Measurements from ENCODE around the gene BPIFB1.

BPIFB1 gene

DNA sequence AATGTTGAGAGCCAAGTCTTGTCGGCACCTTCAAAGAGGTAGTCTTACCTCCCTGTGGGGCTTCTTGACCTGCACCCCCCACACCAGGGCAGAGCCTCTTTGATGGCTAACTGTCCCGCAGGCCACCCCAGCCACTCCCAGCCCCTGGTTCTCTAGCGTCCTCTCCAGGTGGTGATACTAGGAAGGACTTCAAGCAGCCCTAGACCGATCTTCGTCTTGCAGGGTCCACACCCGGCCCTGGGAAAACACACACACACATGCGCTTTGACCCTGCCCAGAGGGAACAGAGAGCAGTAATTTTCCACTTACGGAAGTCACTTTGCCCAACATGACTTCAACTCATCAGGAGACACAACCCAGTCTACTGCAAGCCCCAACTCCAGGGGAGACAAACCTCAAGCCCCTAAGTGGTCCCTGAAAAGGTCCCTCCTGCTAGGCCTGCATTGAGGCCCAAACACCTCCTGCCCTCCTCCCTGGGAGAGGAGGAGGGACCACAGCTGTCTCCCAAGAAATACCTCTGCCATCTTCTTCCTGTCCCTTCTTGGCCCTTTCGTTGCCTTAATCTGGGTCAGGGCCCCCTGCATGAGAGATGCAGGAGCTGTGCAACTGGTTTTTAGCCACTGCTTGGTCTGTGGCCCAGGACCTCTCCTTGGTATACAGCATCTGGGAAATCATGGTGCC, 2.9 kb upstream of the BPIFB1 start:
- WGBS, 2 experiments: 92 to 93% methylated on average over 9 of the region's 9 CpGs
- Histone ChIP-seq H3K27ac (ENCODE audit: insufficient read depth, low read depth, low read length, poor library complexity, severe bottlenecking) (no peak overlapping the region), H3K4me1 (ENCODE audit: control insufficient read depth, insufficient read depth, low read length) (peaks cover 9% of the 10 kb centered on the region), H3K27me3 (ENCODE audit: control insufficient read depth, insufficient read depth, low read length, poor library complexity, severe bottlenecking) (no peaks in the 10 kb centered on the region), H3K4me3 (ENCODE audit: insufficient read depth, low read depth, low read length) (no peak overlapping the region), H3K36me3 (ENCODE audit: control insufficient read depth, insufficient read depth, low read length) (no peaks in the 10 kb centered on the region), H3K9me3 (ENCODE audit: control insufficient read depth, low read length) (no peaks in the 10 kb centered on the region)

DNA sequence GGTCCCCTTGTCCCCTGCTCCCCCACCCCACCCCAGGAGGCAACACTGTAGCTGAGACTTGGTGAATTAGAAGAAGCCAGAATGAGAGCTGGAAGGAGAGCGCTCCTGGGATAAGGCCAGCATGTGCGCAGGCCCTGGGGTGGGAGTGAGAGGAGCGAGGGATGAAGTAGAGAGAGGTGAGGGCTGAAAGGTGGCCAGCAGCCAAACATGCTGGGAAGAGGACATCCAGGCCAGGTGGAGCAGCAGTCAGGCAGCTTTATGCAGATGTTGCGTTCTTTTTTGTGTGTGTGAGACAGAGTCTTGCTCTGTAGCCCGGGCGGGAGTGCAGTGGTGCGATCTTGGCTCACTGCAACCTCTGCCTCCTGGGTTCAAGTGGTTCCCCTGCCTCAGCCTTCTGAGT, 2.2 kb upstream of the BPIFB1 start:
- H3K4me3 ChIP-seq (ENCODE audit: insufficient read depth, low read depth, low read length): no peak overlapping the region
- 96 to 97% methylated on average over 7 of the region's 7 CpGs for WGBS, 2 experiments
- no peaks in the 10 kb centered on the region for H3K27me3 ChIP-seq (ENCODE audit: control insufficient read depth, insufficient read depth, low read length, poor library complexity, severe bottlenecking)
- H3K36me3 ChIP-seq (ENCODE audit: control insufficient read depth, insufficient read depth, low read length): no peaks in the 10 kb centered on the region
- H3K4me1 ChIP-seq (ENCODE audit: control insufficient read depth, insufficient read depth, low read length): peaks cover 7% of the 10 kb centered on the region
- H3K9me3 ChIP-seq (ENCODE audit: control insufficient read depth, low read length): no peaks in the 10 kb centered on the region
- no peak overlapping the region for H3K27ac ChIP-seq (ENCODE audit: insufficient read depth, low read depth, low read length, poor library complexity, severe bottlenecking)

DNA sequence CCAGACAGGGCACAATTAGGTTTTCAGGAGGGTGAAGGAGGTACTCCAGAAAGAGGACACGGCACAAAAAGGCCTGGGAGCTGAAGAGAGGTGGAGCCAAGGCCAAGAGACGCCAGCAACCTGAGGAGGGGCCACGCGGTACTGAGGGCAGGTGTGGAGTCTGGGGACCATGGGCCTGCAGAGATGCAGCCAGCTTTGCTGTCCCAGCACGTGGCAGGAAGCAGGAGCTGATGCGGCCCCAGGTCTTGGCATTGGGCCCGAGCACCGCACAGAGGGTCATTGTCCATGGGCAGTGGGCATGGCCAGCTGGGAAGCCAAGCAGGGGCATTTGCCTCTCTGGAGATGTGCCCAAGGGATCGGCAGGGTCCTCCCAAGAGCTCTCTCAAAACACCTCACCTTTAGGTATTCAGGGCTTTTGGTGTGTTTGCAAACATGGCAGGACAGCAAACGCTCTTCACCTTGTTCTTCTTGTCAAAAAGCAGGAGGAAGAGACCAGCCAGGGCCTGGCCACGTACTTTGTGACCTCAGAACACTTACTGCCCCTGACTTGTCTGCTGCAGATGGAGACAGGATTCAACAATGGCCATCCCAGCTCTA, 1.4 kb upstream of the BPIFB1 start:
- WGBS, 2 experiments: 91% methylated on average over 11 of the region's 11 CpGs

DNA sequence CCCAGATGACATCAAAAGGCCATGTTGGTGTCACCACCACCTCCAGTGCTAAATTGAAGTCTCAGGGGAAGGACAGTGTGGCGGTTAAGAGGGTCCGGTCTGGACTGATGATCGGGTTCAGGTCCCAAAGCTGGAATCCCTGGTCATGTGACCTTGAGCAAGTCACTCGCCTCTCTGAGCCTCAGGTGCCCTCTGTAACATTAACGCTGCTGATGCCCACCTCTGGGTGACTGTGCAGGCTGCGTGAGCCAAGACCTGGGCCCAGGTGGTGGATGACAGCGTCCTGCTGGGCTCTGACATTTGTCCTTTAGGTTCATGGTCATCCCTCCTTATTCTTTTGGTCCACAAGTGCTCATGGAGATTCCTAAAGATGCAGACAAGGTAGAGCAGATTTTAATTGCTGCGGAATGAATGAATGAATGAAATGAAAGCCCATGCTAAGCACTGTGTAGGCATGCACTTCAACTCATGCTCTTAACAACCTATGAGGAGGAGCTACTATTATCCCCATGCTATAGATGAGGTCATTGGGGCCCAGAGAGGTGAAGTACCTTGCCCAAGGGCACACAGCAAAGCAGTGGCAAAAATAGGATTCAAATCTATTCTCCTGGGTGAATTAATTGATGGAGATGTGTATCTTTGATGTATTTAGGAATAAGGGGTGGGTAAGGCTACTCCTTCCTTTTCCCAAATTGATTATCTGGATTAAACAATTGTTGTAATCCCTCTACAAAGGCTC, 649 bp upstream of the BPIFB1 start:
- WGBS, 2 experiments: 89 to 94% methylated on average over 7 to 8 of the region's 8 CpGs
- Histone ChIP-seq H3K4me1 (ENCODE audit: control insufficient read depth, insufficient read depth, low read length) (peaks cover 5% of the 10 kb centered on the region), H3K27me3 (ENCODE audit: control insufficient read depth, insufficient read depth, low read length, poor library complexity, severe bottlenecking) (no peaks in the 10 kb centered on the region), H3K36me3 (ENCODE audit: control insufficient read depth, insufficient read depth, low read length) (no peaks in the 10 kb centered on the region), H3K9me3 (ENCODE audit: control insufficient read depth, low read length) (no peaks in the 10 kb centered on the region), H3K27ac (ENCODE audit: insufficient read depth, low read depth, low read length, poor library complexity, severe bottlenecking) (no peak overlapping the region), H3K4me3 (ENCODE audit: insufficient read depth, low read depth, low read length) (no peak overlapping the region)

More for the DNA sequence above, 1.4 kb upstream of the BPIFB1 start:
- Histone ChIP-seq H3K27ac (ENCODE audit: insufficient read depth, low read depth, low read length, poor library complexity, severe bottlenecking) (no peak overlapping the region), H3K27me3 (ENCODE audit: control insufficient read depth, insufficient read depth, low read length, poor library complexity, severe bottlenecking) (no peaks in the 10 kb centered on the region), H3K36me3 (ENCODE audit: control insufficient read depth, insufficient read depth, low read length) (no peaks in the 10 kb centered on the region), H3K9me3 (ENCODE audit: control insufficient read depth, low read length) (no peaks in the 10 kb centered on the region), H3K4me1 (ENCODE audit: control insufficient read depth, insufficient read depth, low read length) (peaks cover 5% of the 10 kb centered on the region), H3K4me3 (ENCODE audit: insufficient read depth, low read depth, low read length) (no peak overlapping the region)

DNA sequence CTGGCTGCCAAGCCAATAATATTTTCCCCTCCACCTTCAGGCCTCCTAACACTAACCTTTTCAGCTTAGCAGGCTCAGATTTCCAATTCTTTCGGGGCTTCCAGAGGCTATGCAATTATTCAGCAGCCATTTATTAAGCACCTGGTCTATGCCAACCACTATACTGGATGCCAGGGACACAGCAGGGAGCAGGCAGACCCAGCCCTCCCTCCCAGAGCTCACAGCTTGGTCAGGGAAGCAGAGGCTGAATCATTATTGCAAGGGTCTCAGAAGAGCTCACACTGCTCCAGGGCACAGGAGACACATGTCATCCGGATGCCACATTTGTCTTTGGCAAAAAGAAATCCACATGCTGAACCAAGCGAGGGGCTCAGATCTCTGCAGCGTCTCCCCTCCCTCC, 1.3 kb downstream of the BPIFB1 start:
- H3K9me3 ChIP-seq (ENCODE audit: control insufficient read depth, low read length): no peaks in the 10 kb centered on the region
- no peaks in the 10 kb centered on the region for H3K36me3 ChIP-seq (ENCODE audit: control insufficient read depth, insufficient read depth, low read length)
- H3K4me3 ChIP-seq (ENCODE audit: insufficient read depth, low read depth, low read length): no peak overlapping the region
- 86 to 90% methylated on average over 4 of the region's 4 CpGs for WGBS, 2 experiments
- no peaks in the 10 kb centered on the region for H3K4me1 ChIP-seq (ENCODE audit: control insufficient read depth, insufficient read depth, low read length)
- no peaks in the 10 kb centered on the region for H3K27me3 ChIP-seq (ENCODE audit: control insufficient read depth, insufficient read depth, low read length, poor library complexity, severe bottlenecking)
- no peak overlapping the region for H3K27ac ChIP-seq (ENCODE audit: insufficient read depth, low read depth, low read length, poor library complexity, severe bottlenecking)

DNA sequence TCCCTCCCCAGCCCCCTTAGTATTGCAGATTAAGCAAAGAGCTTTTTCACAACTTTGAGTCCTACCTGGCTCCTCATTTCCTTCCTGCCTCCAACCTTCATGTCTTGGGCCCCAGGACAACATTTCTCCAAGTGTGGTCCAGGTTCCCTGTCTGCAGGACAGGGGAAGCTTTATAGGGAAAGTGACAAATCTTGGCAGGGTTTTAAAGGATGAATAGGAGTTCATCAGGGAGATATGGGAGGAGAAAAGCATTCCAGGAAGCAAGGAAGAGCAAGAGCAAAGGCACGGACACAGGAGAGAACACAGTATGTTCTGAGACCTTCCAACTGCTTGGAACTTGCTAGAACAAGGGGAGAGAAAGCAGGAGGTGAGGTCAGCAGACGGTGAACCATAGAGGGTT, 1.9 kb downstream of the BPIFB1 start:
- WGBS, 2 experiments: 69 to 81% methylated on average over 2 of the region's 2 CpGs
- H3K4me1 ChIP-seq (ENCODE audit: control insufficient read depth, insufficient read depth, low read length): no peaks in the 10 kb centered on the region
- no peak overlapping the region for H3K27ac ChIP-seq (ENCODE audit: insufficient read depth, low read depth, low read length, poor library complexity, severe bottlenecking)
- H3K27me3 ChIP-seq (ENCODE audit: control insufficient read depth, insufficient read depth, low read length, poor library complexity, severe bottlenecking): no peaks in the 10 kb centered on the region
- no peak overlapping the region for H3K4me3 ChIP-seq (ENCODE audit: insufficient read depth, low read depth, low read length)
- no peaks in the 10 kb centered on the region for H3K9me3 ChIP-seq (ENCODE audit: control insufficient read depth, low read length)
- H3K36me3 ChIP-seq (ENCODE audit: control insufficient read depth, insufficient read depth, low read length): no peaks in the 10 kb centered on the region

DNA sequence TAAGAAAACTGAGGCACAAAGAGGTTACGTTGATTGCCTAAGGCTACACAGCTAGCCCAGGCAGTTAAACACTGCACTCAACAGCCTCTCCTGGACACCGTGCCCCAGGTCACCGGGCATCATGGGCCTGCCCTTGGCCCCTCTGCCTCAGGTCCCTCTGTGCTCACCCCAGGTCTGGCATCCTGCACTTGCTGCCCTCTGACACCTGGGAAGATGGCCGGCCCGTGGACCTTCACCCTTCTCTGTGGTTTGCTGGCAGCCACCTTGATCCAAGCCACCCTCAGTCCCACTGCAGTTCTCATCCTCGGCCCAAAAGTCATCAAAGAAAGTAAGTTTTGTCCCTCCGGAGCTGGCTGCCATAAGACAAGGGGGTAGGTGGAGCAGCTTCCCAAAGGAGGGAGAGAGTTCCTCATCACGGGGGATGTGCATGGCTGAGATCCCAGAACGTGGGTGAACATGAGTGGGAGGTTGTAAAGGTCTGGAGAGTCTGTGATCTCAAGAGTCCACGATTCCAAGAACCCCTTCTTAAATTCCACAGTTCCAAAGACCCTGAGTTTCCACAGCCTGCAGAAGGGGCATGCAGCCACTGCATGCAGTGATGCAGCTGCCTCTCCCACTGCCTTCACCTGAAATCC, 3.0 kb downstream of the BPIFB1 start:
- Histone ChIP-seq H3K4me3 (ENCODE audit: insufficient read depth, low read depth, low read length) (no peak overlapping the region), H3K9me3 (ENCODE audit: control insufficient read depth, low read length) (no peaks in the 10 kb centered on the region), H3K36me3 (ENCODE audit: control insufficient read depth, insufficient read depth, low read length) (no peaks in the 10 kb centered on the region), H3K27me3 (ENCODE audit: control insufficient read depth, insufficient read depth, low read length, poor library complexity, severe bottlenecking) (no peaks in the 10 kb centered on the region), H3K4me1 (ENCODE audit: control insufficient read depth, insufficient read depth, low read length) (no peaks in the 10 kb centered on the region), H3K27ac (ENCODE audit: insufficient read depth, low read depth, low read length, poor library complexity, severe bottlenecking) (no peak overlapping the region)
- 90% methylated on average over 10 of the region's 10 CpGs for WGBS, 2 experiments

DNA sequence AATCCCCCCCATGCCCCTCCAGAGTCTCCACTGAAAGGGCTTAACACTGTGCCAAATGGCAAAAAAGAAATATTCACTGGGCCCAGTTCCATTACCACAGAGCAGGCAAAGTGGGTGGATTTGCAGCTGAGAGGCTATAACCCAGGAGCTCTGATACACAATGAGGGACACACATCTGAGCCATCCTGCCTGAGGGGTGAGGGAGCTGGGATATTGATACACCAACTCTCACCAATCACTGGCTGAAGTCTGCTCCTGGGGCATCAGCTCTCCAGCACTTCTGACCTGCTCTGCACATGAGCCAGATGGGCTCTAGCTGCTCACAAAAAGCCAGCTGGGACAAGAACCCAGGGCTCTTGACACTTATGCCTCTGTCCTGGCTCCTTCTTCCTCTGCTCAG, 4.9 kb downstream of the BPIFB1 start:
- Histone ChIP-seq H3K36me3 (ENCODE audit: control insufficient read depth, insufficient read depth, low read length) (no peaks in the 10 kb centered on the region), H3K4me3 (ENCODE audit: insufficient read depth, low read depth, low read length) (no peak overlapping the region), H3K27me3 (ENCODE audit: control insufficient read depth, insufficient read depth, low read length, poor library complexity, severe bottlenecking) (no peaks in the 10 kb centered on the region), H3K4me1 (ENCODE audit: control insufficient read depth, insufficient read depth, low read length) (no peaks in the 10 kb centered on the region), H3K27ac (ENCODE audit: insufficient read depth, low read depth, low read length, poor library complexity, severe bottlenecking) (no peak overlapping the region), H3K9me3 (ENCODE audit: control insufficient read depth, low read length) (no peaks in the 10 kb centered on the region)

DNA sequence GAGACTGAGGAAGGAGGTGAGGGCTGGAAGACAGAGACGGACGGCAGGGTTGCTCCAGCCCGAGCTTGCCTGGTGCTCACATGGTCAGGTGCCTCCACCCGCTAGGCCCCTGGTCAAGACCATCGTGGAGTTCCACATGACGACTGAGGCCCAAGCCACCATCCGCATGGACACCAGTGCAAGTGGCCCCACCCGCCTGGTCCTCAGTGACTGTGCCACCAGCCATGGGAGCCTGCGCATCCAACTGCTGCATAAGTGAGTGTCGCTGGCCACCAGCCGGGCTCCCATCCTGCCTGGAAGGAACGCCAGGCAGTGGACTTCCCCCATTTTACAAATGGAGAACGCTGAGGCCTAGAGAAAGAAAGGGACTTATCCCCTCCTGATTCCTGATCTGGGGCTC, 7.8 kb downstream of the BPIFB1 start:
- H3K9me3 ChIP-seq (ENCODE audit: control insufficient read depth, low read length): no peaks in the 10 kb centered on the region
- H3K27ac ChIP-seq (ENCODE audit: insufficient read depth, low read depth, low read length, poor library complexity, severe bottlenecking): no peak overlapping the region
- H3K27me3 ChIP-seq (ENCODE audit: control insufficient read depth, insufficient read depth, low read length, poor library complexity, severe bottlenecking): no peaks in the 10 kb centered on the region
- H3K4me1 ChIP-seq (ENCODE audit: control insufficient read depth, insufficient read depth, low read length): no peaks in the 10 kb centered on the region
- H3K36me3 ChIP-seq (ENCODE audit: control insufficient read depth, insufficient read depth, low read length): no peaks in the 10 kb centered on the region
- H3K4me3 ChIP-seq (ENCODE audit: insufficient read depth, low read depth, low read length): no peak overlapping the region
- 95% methylated on average over 13 of the region's 13 CpGs for WGBS, 2 experiments

DNA sequence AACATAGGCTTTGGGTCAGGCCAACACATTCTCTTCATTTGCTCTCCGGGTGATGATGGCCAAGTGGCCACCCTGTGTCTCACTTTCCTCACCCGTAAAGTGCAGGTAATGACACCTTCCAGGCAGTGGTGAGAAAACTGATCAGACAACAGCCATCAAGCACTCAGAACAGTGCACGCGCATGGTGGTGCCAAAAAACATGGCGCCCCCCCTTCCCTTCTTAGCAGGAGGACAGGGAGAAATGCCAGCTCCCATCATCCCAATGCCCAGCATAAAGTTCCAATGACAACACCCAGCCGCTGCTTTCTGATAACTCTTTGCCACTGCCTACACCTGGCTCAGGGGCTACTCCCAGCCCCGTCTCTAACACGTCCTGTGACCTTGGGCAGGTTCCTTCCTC, 8.4 kb downstream of the BPIFB1 start:
- H3K27me3 ChIP-seq (ENCODE audit: control insufficient read depth, insufficient read depth, low read length, poor library complexity, severe bottlenecking): no peaks in the 10 kb centered on the region
- no peak overlapping the region for H3K27ac ChIP-seq (ENCODE audit: insufficient read depth, low read depth, low read length, poor library complexity, severe bottlenecking)
- 95 to 96% methylated on average over 8 of the region's 8 CpGs for WGBS, 2 experiments
- H3K4me3 ChIP-seq (ENCODE audit: insufficient read depth, low read depth, low read length): no peak overlapping the region
- no peaks in the 10 kb centered on the region for H3K4me1 ChIP-seq (ENCODE audit: control insufficient read depth, insufficient read depth, low read length)
- no peaks in the 10 kb centered on the region for H3K36me3 ChIP-seq (ENCODE audit: control insufficient read depth, insufficient read depth, low read length)
- no peaks in the 10 kb centered on the region for H3K9me3 ChIP-seq (ENCODE audit: control insufficient read depth, low read length)

Data from ectodermal cell (in vitro differentiated cells).